Right atrium auricular region (tissue), 2 donors: ENCODE measurements around the gene MGMT. TPM values are rescaled to one million over a fixed set of nuclear protein-coding genes. Genes with fewer than 3 reads are reported as not detected.

Experiments
- DNase-seq: peaks from one replicate; pipeline ENCODE4 v3.0.0-alpha.2; 2019; ENCODE audit warnings: low spot score
- H3K27ac ChIP-seq, 2 donors: fragments of 200-600 bp; sonication (generic); 1 replicate in 1 of 2; 2 replicates in 1 of 2; pipeline ENCODE4 v1.5.1; 2016 to 2019
- H3K27me3 ChIP-seq, 2 donors: fragments of 200-600 bp; sonication (generic); one replicate each; pipeline versions ENCODE4 v1.5.1 to v1.6.0; 2017 to 2019
- H3K36me3 ChIP-seq: fragments of 200-600 bp; sonication (generic); one replicate; pipeline ENCODE4 v1.5.1; 2016
- H3K4me1 ChIP-seq, 2 donors: fragments of 200-600 bp; sonication (generic); one replicate each; pipeline versions ENCODE4 v1.5.1 to v1.6.0; 2017 to 2019
- H3K4me3 ChIP-seq, 2 donors: fragments of 200-600 bp; sonication (generic); 1 replicate in 1 of 2; 2 replicates in 1 of 2; pipeline ENCODE4 v1.5.1; 2017 to 2019; ENCODE audit warnings: mild to moderate bottlenecking in 1 of 2, moderate library complexity in 1 of 2
- H3K9me3 ChIP-seq, 2 donors: fragments of 200-600 bp; sonication (generic); one replicate each; pipeline ENCODE4 v1.5.1; 2019
- total RNA-seq, 2 donors: library from RNA; depleted of rRNA; stranded (reverse); fragments of >200 nt; gene quantifications; one replicate each; pipeline ENCODE4 v1.1.0, GENCODE V29; 2016
- TF ChIP-seq, protein P1 (sequence below), 2 donors: fragments of 200-600 bp; sonication (generic); IDR thresholded peaks; one replicate each; pipeline ENCODE4 v1.5.1; 2019; ENCODE audit warnings: antibody characterized with exemption in 2 of 2

Gene MGMT
- total RNA-seq, 2 donors from 2014 or later, result 18.2 to 19.2 TPM

DNA sequence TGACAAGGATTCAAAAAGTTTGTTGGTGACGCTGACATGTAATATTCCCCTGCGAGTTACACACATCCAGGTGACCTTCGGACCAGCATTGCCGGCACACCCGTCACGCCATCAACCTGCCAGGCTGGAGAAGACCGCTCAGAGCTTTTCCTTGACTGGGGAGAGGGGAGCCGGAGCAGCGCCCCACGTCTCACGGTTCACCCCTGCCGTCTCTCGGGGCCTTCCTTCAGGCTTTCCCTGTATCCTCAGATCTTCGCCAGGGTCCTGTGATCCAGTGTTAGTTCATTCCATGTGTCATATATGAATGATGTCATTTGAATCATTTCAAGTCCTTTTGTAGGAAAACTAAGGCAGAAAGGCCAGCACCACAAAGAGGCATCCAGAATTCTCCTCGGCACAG, 127.8 kb downstream of the MGMT start:
- H3K4me1 ChIP-seq, result no peaks in the 10 kb centered on the region

DNA sequence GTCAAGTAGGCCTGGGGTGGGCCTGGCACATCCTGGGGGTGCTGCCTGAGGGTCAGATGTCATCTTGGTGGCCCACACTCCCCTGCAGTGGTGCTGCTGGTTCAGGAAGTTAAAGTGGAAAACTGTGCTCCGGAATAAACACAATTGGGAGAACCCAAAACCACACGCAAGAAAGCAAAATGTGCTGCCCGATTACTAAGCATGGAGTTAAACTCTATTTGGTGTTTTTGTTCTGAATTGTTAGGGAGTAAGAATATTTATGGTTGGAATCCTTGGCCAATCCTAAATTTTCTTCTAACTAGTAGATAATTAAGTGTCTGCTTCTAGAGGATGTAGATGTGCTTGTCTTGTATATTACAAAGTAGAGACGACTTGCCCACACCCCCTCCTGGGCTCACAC, 131.4 kb downstream of the MGMT start:
- no peaks in the 10 kb centered on the region for H3K27me3 ChIP-seq
- H3K27ac ChIP-seq, result no peak overlapping the region
- H3K9me3 ChIP-seq, result no peaks in the 10 kb centered on the region
- H3K36me3 ChIP-seq, result no peaks in the 10 kb centered on the region
- no peak overlapping the region for H3K4me3 ChIP-seq
- H3K4me1 ChIP-seq, result no peaks in the 10 kb centered on the region
- TF ChIP-seq, protein P1, sequence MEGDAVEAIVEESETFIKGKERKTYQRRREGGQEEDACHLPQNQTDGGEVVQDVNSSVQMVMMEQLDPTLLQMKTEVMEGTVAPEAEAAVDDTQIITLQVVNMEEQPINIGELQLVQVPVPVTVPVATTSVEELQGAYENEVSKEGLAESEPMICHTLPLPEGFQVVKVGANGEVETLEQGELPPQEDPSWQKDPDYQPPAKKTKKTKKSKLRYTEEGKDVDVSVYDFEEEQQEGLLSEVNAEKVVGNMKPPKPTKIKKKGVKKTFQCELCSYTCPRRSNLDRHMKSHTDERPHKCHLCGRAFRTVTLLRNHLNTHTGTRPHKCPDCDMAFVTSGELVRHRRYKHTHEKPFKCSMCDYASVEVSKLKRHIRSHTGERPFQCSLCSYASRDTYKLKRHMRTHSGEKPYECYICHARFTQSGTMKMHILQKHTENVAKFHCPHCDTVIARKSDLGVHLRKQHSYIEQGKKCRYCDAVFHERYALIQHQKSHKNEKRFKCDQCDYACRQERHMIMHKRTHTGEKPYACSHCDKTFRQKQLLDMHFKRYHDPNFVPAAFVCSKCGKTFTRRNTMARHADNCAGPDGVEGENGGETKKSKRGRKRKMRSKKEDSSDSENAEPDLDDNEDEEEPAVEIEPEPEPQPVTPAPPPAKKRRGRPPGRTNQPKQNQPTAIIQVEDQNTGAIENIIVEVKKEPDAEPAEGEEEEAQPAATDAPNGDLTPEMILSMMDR (IDR thresholded peaks at IDR 0.05), result no peak
- no peak for DNase-seq

More for the DNA sequence above, 127.8 kb downstream of the MGMT start:
- H3K9me3 ChIP-seq, result no peaks in the 10 kb centered on the region
- TF ChIP-seq, protein P1 (IDR thresholded peaks at IDR 0.05), result no peak
- DNase-seq, result peak; percentile 13
- H3K4me3 ChIP-seq, result no peak overlapping the region
- no peaks in the 10 kb centered on the region for H3K27me3 ChIP-seq
- H3K36me3 ChIP-seq, result no peaks in the 10 kb centered on the region
- no peak overlapping the region for H3K27ac ChIP-seq

DNA sequence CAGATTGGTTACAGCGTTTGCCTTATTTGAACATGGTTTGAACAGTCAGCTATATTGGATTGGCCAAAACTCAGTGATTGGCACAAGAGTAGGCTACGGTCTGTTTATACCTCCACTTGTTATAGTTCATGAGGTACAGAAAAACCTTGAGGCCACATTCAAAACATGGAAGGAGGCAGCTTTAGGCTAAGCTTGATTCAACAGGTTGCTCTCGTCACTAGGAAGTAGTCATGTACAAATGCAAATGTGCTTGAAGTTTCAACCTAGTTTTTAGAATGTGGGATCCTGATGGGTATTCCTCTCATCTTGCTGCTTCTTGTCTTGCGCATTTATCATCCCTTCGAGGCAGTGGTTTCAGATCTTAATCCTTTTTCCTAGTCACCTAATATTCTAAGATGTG, 132.1 kb downstream of the MGMT start:
- Histone ChIP-seq H3K27me3 (no peaks in the 10 kb centered on the region), H3K4me1 (no peaks in the 10 kb centered on the region), H3K27ac (no peak overlapping the region), H3K9me3 (no peaks in the 10 kb centered on the region), H3K4me3 (no peak overlapping the region), H3K36me3 (no peaks in the 10 kb centered on the region)
- TF ChIP-seq, protein P1 (IDR thresholded peaks at IDR 0.05), result no peak
- no peak for DNase-seq

DNA sequence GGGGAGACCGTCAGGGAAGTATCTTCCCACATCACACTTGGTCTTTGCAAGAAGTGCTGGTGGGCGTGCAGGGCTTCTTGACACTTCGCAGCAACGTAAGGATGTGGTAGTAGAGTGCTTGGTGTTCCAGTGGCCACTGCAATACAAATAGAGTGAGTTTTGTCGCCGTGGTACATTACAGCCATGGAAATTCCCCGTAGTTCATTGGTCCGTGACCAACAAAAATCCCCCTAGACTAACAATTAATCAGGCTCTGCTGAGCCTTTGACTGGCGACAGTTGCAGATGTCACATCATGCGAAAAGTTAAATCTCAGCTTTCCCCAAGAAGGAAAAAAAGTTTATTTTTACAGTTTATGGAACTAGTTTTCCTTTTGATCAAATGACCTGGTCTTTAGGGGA, 134.7 kb downstream of the MGMT start:
- no peaks in the 10 kb centered on the region for H3K36me3 ChIP-seq
- H3K4me1 ChIP-seq, result no peaks in the 10 kb centered on the region
- no peak overlapping the region for H3K27ac ChIP-seq
- no peaks in the 10 kb centered on the region for H3K9me3 ChIP-seq
- TF ChIP-seq, protein P1 (IDR thresholded peaks at IDR 0.05), result no peak
- H3K27me3 ChIP-seq, result no peaks in the 10 kb centered on the region
- no peak overlapping the region for H3K4me3 ChIP-seq
- DNase-seq, result no peak

DNA sequence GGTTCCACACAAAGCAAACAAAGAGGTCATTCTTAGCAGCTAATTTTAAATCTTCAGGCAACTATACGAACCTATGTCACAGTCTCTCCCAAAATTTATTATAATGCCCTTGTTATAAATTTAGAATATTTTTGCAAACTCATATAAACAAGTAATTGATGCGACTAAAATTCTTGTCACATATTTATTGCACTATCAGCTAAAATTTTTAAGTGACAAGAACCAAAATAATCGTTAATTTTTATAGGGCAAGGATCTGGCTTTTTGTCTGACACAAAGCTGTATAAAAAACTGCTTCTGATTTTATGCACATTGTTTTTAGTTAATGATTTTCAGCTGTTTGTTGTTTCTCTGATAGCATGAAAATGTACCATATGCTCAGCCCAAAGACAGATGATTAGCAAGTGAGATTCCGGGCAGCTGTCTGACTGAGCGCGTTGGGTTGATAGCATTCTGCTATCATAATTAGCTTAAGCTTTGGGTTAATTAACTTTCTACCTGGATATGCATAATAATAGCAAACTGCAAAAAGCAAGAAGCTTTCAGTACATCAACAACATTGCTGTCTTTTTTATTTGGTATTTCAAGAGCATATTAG, 136.0 kb downstream of the MGMT start:
- H3K27me3 ChIP-seq, result no peaks in the 10 kb centered on the region
- no peak for DNase-seq
- H3K36me3 ChIP-seq, result no peaks in the 10 kb centered on the region
- no peaks in the 10 kb centered on the region for H3K4me1 ChIP-seq
- H3K27ac ChIP-seq, result no peak overlapping the region
- H3K9me3 ChIP-seq, result no peaks in the 10 kb centered on the region
- no peak overlapping the region for H3K4me3 ChIP-seq
- TF ChIP-seq, protein P1 (IDR thresholded peaks at IDR 0.05), result no peak
